GM23338 (cell line): ENCODE results near the gene IQGAP2. TPM values are rescaled to one million over a fixed set of nuclear protein-coding genes. Genes with fewer than 3 reads are reported as not detected.

Experiments
- ATAC-seq: fragments of 200-7000 bp; cut with Tn5 transposase; 3 replicates; pipeline ENCODE4 v1.9.1; 2020
- DNase-seq: peaks from one replicate; pipeline ENCODE4 v3.0.0-alpha.2; 2015; ENCODE audit warnings: low spot score
- H2AFZ ChIP-seq: fragments of 200-600 bp; sonication (generic); 2 replicates; pipeline ENCODE4 v1.8.0; 2016; ENCODE audit warnings: antibody characterized with exemption, mild to moderate bottlenecking, moderate library complexity
- H3F3A ChIP-seq: fragments of 200-600 bp; sonication (generic); replicated peaks from 2 replicates; pipeline ENCODE4 v1.8.0; 2017; ENCODE audit warnings: antibody characterized with exemption, mixed run types, low read depth
- H3K27ac ChIP-seq: fragments of 200-600 bp; sonication (generic); 2 replicates; pipeline ENCODE4 v1.6.1; 2016; ENCODE audit warnings: low read depth
- H3K27me3 ChIP-seq: fragments of 200-600 bp; sonication (generic); 2 replicates; pipeline ENCODE4 v1.8.0; 2016; ENCODE audit warnings: mild to moderate bottlenecking, mixed run types, moderate library complexity; ENCODE audit not compliant: insufficient read depth
- H3K36me3 ChIP-seq: fragments of 200-600 bp; sonication (generic); 2 replicates; pipeline ENCODE4 v1.8.0; 2016; ENCODE audit warnings: mild to moderate bottlenecking; ENCODE audit not compliant: insufficient read depth
- H3K4me1 ChIP-seq: fragments of 200-600 bp; sonication (generic); 2 replicates; pipeline ENCODE4 v1.8.0; 2016; ENCODE audit warnings: mild to moderate bottlenecking, moderate library complexity; ENCODE audit not compliant: insufficient read depth
- H3K4me2 ChIP-seq: fragments of 200-600 bp; sonication (generic); 2 replicates; pipeline ENCODE4 v1.7.1; 2017; ENCODE audit warnings: mixed run types
- H3K4me3 ChIP-seq: fragments of 200-600 bp; sonication (generic); 2 replicates; pipeline ENCODE4 v1.6.1; 2016; ENCODE audit warnings: mixed run types
- H3K79me2 ChIP-seq: fragments of 200-600 bp; sonication (generic); replicated peaks from 2 replicates; pipeline ENCODE4 v1.8.0; 2017; ENCODE audit warnings: mild to moderate bottlenecking; ENCODE audit not compliant: insufficient read depth
- H3K9me2 ChIP-seq: fragments of 200-600 bp; sonication (generic); 2 replicates; pipeline ENCODE4 v1.8.0; 2017; ENCODE audit not compliant: insufficient read depth
- H4K20me1 ChIP-seq: fragments of 200-600 bp; sonication (generic); replicated peaks from 2 replicates; pipeline ENCODE4 v1.8.0; 2017; ENCODE audit warnings: mild to moderate bottlenecking; ENCODE audit not compliant: insufficient read depth
- H3K27ac Mint-ChIP-seq: 2 replicates; pipeline ENCODE4 v1.8.0; 2020; ENCODE audit warnings: inconsistent platforms, mild to moderate bottlenecking, moderate library complexity, mixed read lengths
- H3K27me3 Mint-ChIP-seq: 3 replicates; pipeline ENCODE4 v1.8.0; 2022; ENCODE audit warnings: low read depth, mild to moderate bottlenecking, moderate library complexity, mixed read lengths, inconsistent platforms; ENCODE audit not compliant: insufficient read depth, poor library complexity
- H3K36me3 Mint-ChIP-seq: 3 replicates; pipeline ENCODE4 v1.8.0; 2021; ENCODE audit warnings: low read depth, mild to moderate bottlenecking, inconsistent platforms, moderate library complexity, mixed read lengths
- H3K4me1 Mint-ChIP-seq: 3 replicates; pipeline ENCODE4 v1.8.0; 2020; ENCODE audit warnings: mild to moderate bottlenecking, inconsistent platforms, mixed read lengths
- H3K4me3 Mint-ChIP-seq: 3 replicates; pipeline ENCODE4 v1.8.0; 2021; ENCODE audit warnings: moderate library complexity, mild to moderate bottlenecking, inconsistent platforms, mixed read lengths
- H3K9me3 Mint-ChIP-seq: 3 replicates; pipeline ENCODE4 v1.8.0; 2020; ENCODE audit warnings: moderate library complexity, mild to moderate bottlenecking, inconsistent platforms, mixed read lengths
- CREB1 ChIP-seq: fragments of 250-450 bp; sonication (Bioruptor Pico); IDR thresholded peaks from 2 replicates; pipeline ENCODE4 v1.5.0; 2020; ENCODE audit warnings: low read depth, mild to moderate bottlenecking, moderate library complexity
- EZH2 ChIP-seq: fragments of 200-600 bp; sonication (generic); IDR thresholded peaks from one replicate; pipeline ENCODE4 v1.8.0; 2017; ENCODE audit warnings: antibody characterized with exemption, mild to moderate bottlenecking, low read depth; ENCODE audit not compliant: unreplicated experiment
- EZH2phosphoT487 ChIP-seq: fragments of 200-600 bp; sonication (generic); IDR thresholded peaks from one replicate; pipeline ENCODE4 v1.8.1; 2018; ENCODE audit warnings: antibody characterized with exemption; ENCODE audit not compliant: unreplicated experiment
- JUNB ChIP-seq: IDR thresholded peaks from one replicate; pipeline ENCODE4 v1.6.1; 2016; ENCODE audit warnings: antibody characterized with exemption; ENCODE audit not compliant: unreplicated experiment
- NANOG ChIP-seq: IDR thresholded peaks from 2 replicates; pipeline ENCODE4 v1.6.1; 2016; ENCODE audit warnings: antibody characterized with exemption, borderline replicate concordance
- POLR2AphosphoS5 ChIP-seq: IDR thresholded peaks from 2 replicates; pipeline ENCODE4 v1.6.1; 2016; ENCODE audit warnings: antibody characterized with exemption, low read depth
- STAT1 ChIP-seq: IDR thresholded peaks from one replicate; pipeline ENCODE4 v1.6.1; 2016; ENCODE audit warnings: antibody characterized with exemption; ENCODE audit not compliant: unreplicated experiment
- ZNF114 ChIP-seq: fragments of 250-450 bp; sonication (Bioruptor Pico); IDR thresholded peaks from 2 replicates; pipeline ENCODE4 v1.5.0; 2020; ENCODE audit warnings: mild to moderate bottlenecking, moderate library complexity
- ZNF331 ChIP-seq: fragments of 250-450 bp; sonication (Bioruptor Pico); IDR thresholded peaks from 2 replicates; pipeline ENCODE4 v1.5.0; 2020; ENCODE audit warnings: low read depth, mild to moderate bottlenecking, moderate library complexity
- polyA plus RNA-seq: library from polyadenylated mRNA; unstranded; fragments of >200 nt; fragmentation: Nextera tagmentation; extraction: Ambion mirVana; gene quantifications from 2 replicates; pipeline ENCODE4 v1.2.1, GENCODE V29; 2016
- total RNA-seq: library from RNA; depleted of rRNA; stranded (reverse); fragments of >200 nt; shearing (Covaris generic); gene quantifications from 2 replicates; pipeline ENCODE4 v1.2.3, GENCODE V29; 2014
- TF ChIP-seq, protein P1 (sequence below), 2 experiments: fragments of 200-600 bp in 1 of 2; sonication (generic) in 1 of 2; conservative IDR thresholded peaks; 2 replicates each; pipeline versions ENCODE4 v1.5.1 to v1.6.1; 2016 to 2017; ENCODE audit warnings: antibody characterized with exemption in 2 of 2, low read depth in 2 of 2, mild to moderate bottlenecking in 2 of 2, moderate library complexity in 1 of 2
- TF ChIP-seq, protein P2 (sequence below): fragments of 250-450 bp; sonication (Bioruptor Pico); IDR thresholded peaks from 2 replicates; pipeline ENCODE4 v1.5.0; 2020; ENCODE audit warnings: mild to moderate bottlenecking, moderate library complexity
- TF ChIP-seq, protein P3 (sequence below): IDR thresholded peaks from 2 replicates; pipeline ENCODE4 v1.6.1; 2016; ENCODE audit warnings: antibody characterized with exemption
- TF ChIP-seq, protein P4 (sequence below): IDR thresholded peaks from one replicate; pipeline ENCODE4 v1.6.1; 2018; ENCODE audit warnings: antibody characterized with exemption; ENCODE audit not compliant: unreplicated experiment

IQGAP2 gene
- total and polyA plus RNA-seq, 2 experiments from 2014 or later, result 60.0 to 86.5 TPM

DNA sequence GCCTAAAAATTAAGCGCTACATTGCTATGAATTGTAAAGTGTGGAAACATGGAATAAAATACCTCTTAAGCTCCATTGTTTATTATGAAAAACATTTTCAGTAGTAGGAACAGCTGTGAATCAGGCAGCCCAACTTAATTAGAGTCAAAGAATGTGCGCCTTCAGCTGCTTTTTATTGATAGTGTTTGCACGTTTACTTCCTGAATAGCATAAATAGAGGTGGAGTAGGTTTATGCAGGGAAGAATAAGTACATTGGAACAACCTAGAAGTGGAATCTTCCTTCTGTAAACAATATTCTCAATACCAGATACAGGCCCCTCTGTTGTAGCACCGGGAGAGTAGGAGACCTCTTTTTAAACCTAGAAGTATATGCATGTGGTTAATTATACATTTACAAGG lies 79.9 kb downstream of the IQGAP2 start:
- Mint-ChIP-seq H3K36me3 (no peaks in the 10 kb centered on the region), H3K27ac (no peak overlapping the region), H3K9me3 (no peaks in the 10 kb centered on the region), H3K4me3 (no peak overlapping the region), H3K4me1 (peaks cover 67% of the 10 kb centered on the region), H3K27me3 (peaks cover 5% of the 10 kb centered on the region)
- Histone ChIP-seq H2AFZ (no peak overlapping the region), H3K79me2 (peaks cover 18% of the 10 kb centered on the region), H3K4me3 (no peak overlapping the region), H3K27me3 (no peaks in the 10 kb centered on the region), H3K9me2 (no peaks in the 10 kb centered on the region), H3F3A (no peaks in the 10 kb centered on the region), H3K4me2 (peak overlapping the region; percentile 42), H3K27ac (0 out of 2 replicates have a peak overlapping the region, but pooled peaks have one; percentile 14), H3K4me1 (peaks cover 69% of the 10 kb centered on the region), H4K20me1 (no peaks in the 10 kb centered on the region), H3K36me3 (no peaks in the 10 kb centered on the region)
- ATAC-seq (no peak), DNase-seq (no peak)
- TF ChIP-seq, protein P1, sequence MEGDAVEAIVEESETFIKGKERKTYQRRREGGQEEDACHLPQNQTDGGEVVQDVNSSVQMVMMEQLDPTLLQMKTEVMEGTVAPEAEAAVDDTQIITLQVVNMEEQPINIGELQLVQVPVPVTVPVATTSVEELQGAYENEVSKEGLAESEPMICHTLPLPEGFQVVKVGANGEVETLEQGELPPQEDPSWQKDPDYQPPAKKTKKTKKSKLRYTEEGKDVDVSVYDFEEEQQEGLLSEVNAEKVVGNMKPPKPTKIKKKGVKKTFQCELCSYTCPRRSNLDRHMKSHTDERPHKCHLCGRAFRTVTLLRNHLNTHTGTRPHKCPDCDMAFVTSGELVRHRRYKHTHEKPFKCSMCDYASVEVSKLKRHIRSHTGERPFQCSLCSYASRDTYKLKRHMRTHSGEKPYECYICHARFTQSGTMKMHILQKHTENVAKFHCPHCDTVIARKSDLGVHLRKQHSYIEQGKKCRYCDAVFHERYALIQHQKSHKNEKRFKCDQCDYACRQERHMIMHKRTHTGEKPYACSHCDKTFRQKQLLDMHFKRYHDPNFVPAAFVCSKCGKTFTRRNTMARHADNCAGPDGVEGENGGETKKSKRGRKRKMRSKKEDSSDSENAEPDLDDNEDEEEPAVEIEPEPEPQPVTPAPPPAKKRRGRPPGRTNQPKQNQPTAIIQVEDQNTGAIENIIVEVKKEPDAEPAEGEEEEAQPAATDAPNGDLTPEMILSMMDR (conservative IDR thresholded peaks at IDR 0.05; ENCODE audit: low read depth in 2 of 2), result no peak
- no peak for TF ChIP-seq ZNF331 (CRISPR knock-in tag)
- no peak for TF ChIP-seq EZH2
- TF ChIP-seq, protein P2, sequence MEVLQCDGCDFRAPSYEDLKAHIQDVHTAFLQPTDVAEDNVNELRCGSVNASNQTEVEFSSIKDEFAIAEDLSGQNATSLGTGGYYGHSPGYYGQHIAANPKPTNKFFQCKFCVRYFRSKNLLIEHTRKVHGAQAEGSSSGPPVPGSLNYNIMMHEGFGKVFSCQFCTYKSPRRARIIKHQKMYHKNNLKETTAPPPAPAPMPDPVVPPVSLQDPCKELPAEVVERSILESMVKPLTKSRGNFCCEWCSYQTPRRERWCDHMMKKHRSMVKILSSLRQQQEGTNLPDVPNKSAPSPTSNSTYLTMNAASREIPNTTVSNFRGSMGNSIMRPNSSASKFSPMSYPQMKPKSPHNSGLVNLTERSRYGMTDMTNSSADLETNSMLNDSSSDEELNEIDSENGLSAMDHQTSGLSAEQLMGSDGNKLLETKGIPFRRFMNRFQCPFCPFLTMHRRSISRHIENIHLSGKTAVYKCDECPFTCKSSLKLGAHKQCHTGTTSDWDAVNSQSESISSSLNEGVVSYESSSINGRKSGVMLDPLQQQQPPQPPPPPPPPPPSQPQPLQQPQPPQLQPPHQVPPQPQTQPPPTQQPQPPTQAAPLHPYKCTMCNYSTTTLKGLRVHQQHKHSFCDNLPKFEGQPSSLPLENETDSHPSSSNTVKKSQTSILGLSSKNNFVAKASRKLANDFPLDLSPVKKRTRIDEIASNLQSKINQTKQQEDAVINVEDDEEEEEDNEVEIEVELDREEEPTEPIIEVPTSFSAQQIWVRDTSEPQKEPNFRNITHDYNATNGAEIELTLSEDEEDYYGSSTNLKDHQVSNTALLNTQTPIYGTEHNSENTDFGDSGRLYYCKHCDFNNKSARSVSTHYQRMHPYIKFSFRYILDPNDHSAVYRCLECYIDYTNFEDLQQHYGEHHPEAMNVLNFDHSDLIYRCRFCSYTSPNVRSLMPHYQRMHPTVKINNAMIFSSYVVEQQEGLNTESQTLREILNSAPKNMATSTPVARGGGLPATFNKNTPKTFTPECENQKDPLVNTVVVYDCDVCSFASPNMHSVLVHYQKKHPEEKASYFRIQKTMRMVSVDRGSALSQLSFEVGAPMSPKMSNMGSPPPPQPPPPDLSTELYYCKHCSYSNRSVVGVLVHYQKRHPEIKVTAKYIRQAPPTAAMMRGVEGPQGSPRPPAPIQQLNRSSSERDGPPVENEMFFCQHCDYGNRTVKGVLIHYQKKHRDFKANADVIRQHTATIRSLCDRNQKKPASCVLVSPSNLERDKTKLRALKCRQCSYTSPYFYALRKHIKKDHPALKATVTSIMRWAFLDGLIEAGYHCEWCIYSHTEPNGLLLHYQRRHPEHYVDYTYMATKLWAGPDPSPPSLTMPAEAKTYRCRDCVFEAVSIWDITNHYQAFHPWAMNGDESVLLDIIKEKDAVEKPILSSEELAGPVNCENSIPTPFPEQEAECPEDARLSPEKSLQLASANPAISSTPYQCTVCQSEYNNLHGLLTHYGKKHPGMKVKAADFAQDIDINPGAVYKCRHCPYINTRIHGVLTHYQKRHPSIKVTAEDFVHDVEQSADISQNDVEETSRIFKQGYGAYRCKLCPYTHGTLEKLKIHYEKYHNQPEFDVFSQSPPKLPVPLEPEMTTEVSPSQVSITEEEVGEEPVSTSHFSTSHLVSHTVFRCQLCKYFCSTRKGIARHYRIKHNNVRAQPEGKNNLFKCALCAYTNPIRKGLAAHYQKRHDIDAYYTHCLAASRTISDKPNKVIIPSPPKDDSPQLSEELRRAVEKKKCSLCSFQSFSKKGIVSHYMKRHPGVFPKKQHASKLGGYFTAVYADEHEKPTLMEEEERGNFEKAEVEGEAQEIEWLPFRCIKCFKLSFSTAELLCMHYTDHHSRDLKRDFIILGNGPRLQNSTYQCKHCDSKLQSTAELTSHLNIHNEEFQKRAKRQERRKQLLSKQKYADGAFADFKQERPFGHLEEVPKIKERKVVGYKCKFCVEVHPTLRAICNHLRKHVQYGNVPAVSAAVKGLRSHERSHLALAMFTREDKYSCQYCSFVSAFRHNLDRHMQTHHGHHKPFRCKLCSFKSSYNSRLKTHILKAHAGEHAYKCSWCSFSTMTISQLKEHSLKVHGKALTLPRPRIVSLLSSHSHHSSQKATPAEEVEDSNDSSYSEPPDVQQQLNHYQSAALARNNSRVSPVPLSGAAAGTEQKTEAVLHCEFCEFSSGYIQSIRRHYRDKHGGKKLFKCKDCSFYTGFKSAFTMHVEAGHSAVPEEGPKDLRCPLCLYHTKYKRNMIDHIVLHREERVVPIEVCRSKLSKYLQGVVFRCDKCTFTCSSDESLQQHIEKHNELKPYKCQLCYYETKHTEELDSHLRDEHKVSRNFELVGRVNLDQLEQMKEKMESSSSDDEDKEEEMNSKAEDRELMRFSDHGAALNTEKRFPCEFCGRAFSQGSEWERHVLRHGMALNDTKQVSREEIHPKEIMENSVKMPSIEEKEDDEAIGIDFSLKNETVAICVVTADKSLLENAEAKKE (CRISPR knock-in tag), result no peak
- TF ChIP-seq, protein P3, sequence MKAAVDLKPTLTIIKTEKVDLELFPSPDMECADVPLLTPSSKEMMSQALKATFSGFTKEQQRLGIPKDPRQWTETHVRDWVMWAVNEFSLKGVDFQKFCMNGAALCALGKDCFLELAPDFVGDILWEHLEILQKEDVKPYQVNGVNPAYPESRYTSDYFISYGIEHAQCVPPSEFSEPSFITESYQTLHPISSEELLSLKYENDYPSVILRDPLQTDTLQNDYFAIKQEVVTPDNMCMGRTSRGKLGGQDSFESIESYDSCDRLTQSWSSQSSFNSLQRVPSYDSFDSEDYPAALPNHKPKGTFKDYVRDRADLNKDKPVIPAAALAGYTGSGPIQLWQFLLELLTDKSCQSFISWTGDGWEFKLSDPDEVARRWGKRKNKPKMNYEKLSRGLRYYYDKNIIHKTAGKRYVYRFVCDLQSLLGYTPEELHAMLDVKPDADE, result no peak
- no peak for TF ChIP-seq STAT1
- TF ChIP-seq JUNB, result no peak
- TF ChIP-seq, protein P4, sequence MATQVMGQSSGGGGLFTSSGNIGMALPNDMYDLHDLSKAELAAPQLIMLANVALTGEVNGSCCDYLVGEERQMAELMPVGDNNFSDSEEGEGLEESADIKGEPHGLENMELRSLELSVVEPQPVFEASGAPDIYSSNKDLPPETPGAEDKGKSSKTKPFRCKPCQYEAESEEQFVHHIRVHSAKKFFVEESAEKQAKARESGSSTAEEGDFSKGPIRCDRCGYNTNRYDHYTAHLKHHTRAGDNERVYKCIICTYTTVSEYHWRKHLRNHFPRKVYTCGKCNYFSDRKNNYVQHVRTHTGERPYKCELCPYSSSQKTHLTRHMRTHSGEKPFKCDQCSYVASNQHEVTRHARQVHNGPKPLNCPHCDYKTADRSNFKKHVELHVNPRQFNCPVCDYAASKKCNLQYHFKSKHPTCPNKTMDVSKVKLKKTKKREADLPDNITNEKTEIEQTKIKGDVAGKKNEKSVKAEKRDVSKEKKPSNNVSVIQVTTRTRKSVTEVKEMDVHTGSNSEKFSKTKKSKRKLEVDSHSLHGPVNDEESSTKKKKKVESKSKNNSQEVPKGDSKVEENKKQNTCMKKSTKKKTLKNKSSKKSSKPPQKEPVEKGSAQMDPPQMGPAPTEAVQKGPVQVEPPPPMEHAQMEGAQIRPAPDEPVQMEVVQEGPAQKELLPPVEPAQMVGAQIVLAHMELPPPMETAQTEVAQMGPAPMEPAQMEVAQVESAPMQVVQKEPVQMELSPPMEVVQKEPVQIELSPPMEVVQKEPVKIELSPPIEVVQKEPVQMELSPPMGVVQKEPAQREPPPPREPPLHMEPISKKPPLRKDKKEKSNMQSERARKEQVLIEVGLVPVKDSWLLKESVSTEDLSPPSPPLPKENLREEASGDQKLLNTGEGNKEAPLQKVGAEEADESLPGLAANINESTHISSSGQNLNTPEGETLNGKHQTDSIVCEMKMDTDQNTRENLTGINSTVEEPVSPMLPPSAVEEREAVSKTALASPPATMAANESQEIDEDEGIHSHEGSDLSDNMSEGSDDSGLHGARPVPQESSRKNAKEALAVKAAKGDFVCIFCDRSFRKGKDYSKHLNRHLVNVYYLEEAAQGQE, result no peak
- no peak for TF ChIP-seq EZH2phosphoT487
- TF ChIP-seq NANOG, result no peak
- no peak for TF ChIP-seq ZNF114 (CRISPR knock-in tag)
- TF ChIP-seq CREB1 (CRISPR knock-in tag), result no peak
- TF ChIP-seq POLR2AphosphoS5, result no peak
